Vagina (tissue), 2 donors: ENCODE measurements around the gene CYTIP. TPM values are rescaled to one million over a fixed set of nuclear protein-coding genes. Genes with fewer than 3 reads are reported as not detected.

Experiments
- DNase-seq, 2 donors: peaks; one replicate each; pipeline ENCODE4 v3.0.0-alpha.2; 2017; ENCODE audit errors: extremely low spot score in 2 of 2
- H3K27ac ChIP-seq: fragments of 200-600 bp; sonication (generic); one replicate; pipeline ENCODE4 v1.5.1; 2019
- H3K27me3 ChIP-seq: fragments of 200-600 bp; sonication (generic); one replicate; pipeline ENCODE4 v1.5.1; 2019
- H3K36me3 ChIP-seq, 2 donors: fragments of 200-600 bp; sonication (generic); one replicate each; pipeline ENCODE4 v1.5.1; 2017 to 2019
- H3K4me1 ChIP-seq: fragments of 200-600 bp; sonication (generic); one replicate; pipeline ENCODE4 v1.5.1; 2019
- H3K4me3 ChIP-seq, 2 donors: fragments of 200-600 bp; sonication (generic); 1 replicate in 1 of 2; 2 replicates in 1 of 2; pipeline ENCODE4 v1.5.1; 2016 to 2019
- H3K9me3 ChIP-seq: fragments of 200-600 bp; sonication (generic); one replicate; pipeline ENCODE4 v1.5.1; 2019
- POLR2A ChIP-seq, 2 donors: fragments of 450-650 bp; IDR thresholded peaks; one replicate each; pipeline ENCODE4 v1.6.1; 2017; ENCODE audit warnings: antibody characterized with exemption in 2 of 2, mild to moderate bottlenecking in 2 of 2, moderate library complexity in 2 of 2
- POLR2AphosphoS5 ChIP-seq, 2 donors: sonication (generic); formaldehyde crosslinking; IDR thresholded peaks; one replicate each; pipeline ENCODE4 v1.9.0; 2017; ENCODE audit warnings: antibody characterized with exemption in 2 of 2, mild to moderate bottlenecking in 2 of 2, low read depth in 1 of 2; ENCODE audit not compliant: insufficient read depth in 1 of 2
- intact Hi-C: fragments of 100-400 bp; cut with DNase I; formaldehyde crosslinking; loops from one replicate; pipeline ENCODE4 v1.15.1; 2023
- total RNA-seq: library from RNA; depleted of rRNA; stranded (reverse); fragments of >200 nt; gene quantifications from one replicate; pipeline ENCODE4 v1.2.3, GENCODE V29; 2016
- TF ChIP-seq, protein P1 (sequence below), 3 experiments: fragments of 450-650 bp in 2 of 3; fragments of 200-600 bp in 1 of 3; sonication (generic) in 1 of 3; IDR thresholded peaks; one replicate each; pipeline ENCODE4 v1.5.1; 2017 to 2019; ENCODE audit warnings: antibody characterized with exemption in 3 of 3, mild to moderate bottlenecking in 2 of 3, moderate library complexity in 2 of 3

Gene CYTIP
- total RNA-seq, 1 donor from 2014 or later: 12.5 TPM

DNA sequence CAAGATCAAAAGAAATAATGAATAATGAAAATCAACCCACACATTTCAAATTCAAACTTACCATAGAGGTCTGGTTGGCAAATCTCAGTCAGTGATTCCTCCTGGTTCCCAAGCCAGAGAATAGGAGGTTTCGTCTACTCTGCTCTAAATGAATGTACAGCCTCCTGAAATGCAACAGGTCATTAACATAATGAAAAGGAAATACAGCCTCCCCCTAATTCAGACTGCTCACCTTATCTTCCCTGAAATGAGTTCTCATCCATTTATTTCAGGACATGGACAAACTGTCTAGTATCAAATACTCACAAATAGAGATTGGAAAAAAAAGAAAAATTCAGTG is 43.4 kb upstream of the CYTIP start:
- no peaks in the 10 kb centered on the region for H3K9me3 ChIP-seq
- H3K4me1 ChIP-seq: no peaks in the 10 kb centered on the region
- TF ChIP-seq, protein P1, sequence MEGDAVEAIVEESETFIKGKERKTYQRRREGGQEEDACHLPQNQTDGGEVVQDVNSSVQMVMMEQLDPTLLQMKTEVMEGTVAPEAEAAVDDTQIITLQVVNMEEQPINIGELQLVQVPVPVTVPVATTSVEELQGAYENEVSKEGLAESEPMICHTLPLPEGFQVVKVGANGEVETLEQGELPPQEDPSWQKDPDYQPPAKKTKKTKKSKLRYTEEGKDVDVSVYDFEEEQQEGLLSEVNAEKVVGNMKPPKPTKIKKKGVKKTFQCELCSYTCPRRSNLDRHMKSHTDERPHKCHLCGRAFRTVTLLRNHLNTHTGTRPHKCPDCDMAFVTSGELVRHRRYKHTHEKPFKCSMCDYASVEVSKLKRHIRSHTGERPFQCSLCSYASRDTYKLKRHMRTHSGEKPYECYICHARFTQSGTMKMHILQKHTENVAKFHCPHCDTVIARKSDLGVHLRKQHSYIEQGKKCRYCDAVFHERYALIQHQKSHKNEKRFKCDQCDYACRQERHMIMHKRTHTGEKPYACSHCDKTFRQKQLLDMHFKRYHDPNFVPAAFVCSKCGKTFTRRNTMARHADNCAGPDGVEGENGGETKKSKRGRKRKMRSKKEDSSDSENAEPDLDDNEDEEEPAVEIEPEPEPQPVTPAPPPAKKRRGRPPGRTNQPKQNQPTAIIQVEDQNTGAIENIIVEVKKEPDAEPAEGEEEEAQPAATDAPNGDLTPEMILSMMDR (IDR thresholded peaks at IDR 0.05): no peak
- TF ChIP-seq POLR2AphosphoS5 (IDR thresholded peaks at IDR 0.05; ENCODE audit: insufficient read depth in 1 of 2, low read depth in 1 of 2) (no peak), POLR2A (IDR thresholded peaks at IDR 0.05) (no peak)
- no peak overlapping the region for H3K27ac ChIP-seq
- H3K4me3 ChIP-seq: no peak overlapping the region
- no peaks in the 10 kb centered on the region for H3K36me3 ChIP-seq
- intact Hi-C loops: no loop called here
- no peaks in the 10 kb centered on the region for H3K27me3 ChIP-seq
- no peak for DNase-seq

DNA sequence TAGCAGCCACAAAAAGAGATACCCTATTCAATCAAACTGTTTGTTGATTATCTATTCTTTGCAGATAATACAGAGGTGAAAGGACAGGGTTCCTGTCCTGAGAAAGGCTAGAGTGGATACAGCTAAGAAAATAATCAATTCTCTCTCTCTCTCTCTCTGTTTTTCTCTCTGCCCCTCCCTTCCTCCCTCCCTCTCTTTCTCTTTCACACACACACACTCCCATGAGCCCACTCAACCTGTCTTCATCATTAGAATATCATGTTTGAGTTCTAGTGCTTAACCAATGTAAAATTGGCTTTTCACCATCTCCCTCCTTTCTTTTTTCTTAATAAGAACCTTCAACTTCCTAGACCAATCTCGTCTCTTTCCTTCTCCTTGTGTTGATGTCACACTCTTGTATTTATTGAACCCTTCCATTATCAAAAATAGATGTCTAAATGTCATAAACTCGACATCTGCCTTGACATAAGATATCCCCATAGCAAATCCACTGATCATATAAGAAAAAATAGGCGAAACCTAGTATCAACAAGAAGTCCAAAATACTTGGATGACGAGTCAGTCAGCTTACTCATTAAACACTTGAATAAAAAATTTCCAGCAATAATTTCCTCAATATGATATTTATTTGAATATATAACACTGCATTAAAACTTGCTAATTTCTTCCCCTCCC is 42.8 kb upstream of the CYTIP start:
- Histone ChIP-seq H3K27ac (no peak overlapping the region), H3K4me1 (no peaks in the 10 kb centered on the region), H3K36me3 (no peaks in the 10 kb centered on the region), H3K27me3 (no peaks in the 10 kb centered on the region), H3K4me3 (no peak overlapping the region), H3K9me3 (no peaks in the 10 kb centered on the region)
- intact Hi-C loops: no loop called here
- DNase-seq: no peak
- TF ChIP-seq POLR2A (IDR thresholded peaks at IDR 0.05): no peak
- TF ChIP-seq, protein P1 (IDR thresholded peaks at IDR 0.05): no peak
- TF ChIP-seq POLR2AphosphoS5 (IDR thresholded peaks at IDR 0.05; ENCODE audit: insufficient read depth in 1 of 2, low read depth in 1 of 2): no peak

DNA sequence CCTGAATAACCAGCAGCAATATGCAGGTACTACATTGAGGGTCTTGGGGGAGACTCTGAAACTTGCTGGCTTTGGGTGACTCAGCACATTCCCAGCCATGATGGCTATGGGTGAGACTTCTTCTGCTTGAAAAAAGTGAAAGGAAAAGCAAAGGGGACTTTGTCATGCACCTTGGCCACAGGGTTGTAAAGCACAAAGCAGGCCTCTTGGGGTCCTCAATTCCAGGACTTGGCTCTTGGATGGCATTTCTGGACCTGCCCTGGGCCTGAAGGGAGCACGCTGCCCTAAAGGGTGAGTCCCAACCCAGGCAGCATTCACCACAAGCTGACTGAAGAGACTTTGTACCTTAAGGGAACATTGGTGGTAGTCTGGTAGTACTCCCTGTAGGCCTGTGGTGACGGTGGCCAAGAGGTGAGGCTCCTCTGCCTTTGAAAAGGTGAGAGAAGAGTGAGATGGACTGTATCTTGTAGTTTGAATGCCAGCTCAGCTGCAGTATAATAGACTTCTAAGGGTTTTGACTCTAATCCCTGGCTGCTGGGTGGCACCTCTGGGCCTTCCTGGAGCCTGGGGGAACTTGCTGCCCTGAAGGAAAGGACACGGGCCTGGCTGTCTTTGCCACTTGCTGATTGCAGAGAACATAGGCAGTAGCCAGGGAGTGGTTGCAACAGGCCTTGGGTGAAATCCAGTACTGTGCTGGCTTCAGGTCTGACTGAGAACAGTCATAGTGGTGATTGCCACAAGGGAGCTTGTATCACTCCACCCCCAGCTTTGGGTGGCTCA is 36.5 kb upstream of the CYTIP start:
- TF ChIP-seq POLR2AphosphoS5 (IDR thresholded peaks at IDR 0.05; ENCODE audit: insufficient read depth in 1 of 2, low read depth in 1 of 2) (no peak), POLR2A (IDR thresholded peaks at IDR 0.05) (no peak)
- TF ChIP-seq, protein P1 (IDR thresholded peaks at IDR 0.05): no peak
- Histone ChIP-seq H3K36me3 (no peaks in the 10 kb centered on the region), H3K4me3 (no peak overlapping the region), H3K27ac (no peak overlapping the region), H3K9me3 (no peaks in the 10 kb centered on the region), H3K4me1 (no peaks in the 10 kb centered on the region), H3K27me3 (no peaks in the 10 kb centered on the region)
- DNase-seq: no peak
- intact Hi-C loops: no loop called here

DNA sequence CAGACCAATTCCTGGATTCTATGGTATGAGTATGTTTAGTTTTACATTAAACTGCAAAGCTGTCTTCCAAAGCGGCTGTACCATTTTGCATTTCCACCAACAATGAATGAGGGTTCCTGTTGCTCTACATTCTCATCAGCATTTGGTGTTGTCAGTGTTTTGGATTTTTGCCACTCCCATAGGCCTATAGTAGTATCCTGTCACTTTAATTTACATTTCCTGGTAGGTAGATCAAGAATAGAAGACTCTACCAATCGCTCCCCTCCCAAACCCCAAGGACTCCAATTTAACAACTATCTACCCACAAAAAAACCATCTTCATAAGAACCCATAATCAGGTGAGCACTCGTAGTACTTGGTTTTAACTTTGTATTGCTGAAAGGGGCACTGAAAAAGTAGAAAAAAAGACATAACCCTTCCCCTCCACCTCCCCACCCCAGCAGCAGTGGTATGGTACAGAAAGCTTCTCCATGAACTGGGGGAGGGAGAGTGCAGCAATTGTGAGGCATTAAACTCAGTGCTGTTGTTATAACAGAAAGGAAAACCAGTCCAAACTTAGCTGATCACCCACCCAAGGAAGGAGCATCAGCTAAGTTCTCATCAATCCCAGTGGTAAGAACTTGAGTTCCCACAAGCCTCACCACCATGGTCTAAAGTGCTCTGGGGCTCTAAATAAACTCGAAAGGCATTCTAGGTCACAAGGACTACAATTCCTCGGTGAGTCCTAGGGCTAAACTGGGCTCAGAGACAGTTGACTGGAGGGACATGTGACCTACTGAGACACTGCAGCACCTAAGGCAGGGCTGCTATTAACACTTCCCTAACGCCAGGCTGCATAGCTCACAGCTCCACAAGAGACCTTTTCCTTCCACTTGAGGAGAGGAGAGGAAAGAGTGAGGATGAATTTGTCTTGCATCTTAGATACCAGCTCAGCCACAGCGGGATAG is 35.5 kb upstream of the CYTIP start:
- no peak overlapping the region for H3K27ac ChIP-seq
- H3K36me3 ChIP-seq: no peaks in the 10 kb centered on the region
- H3K9me3 ChIP-seq: no peaks in the 10 kb centered on the region
- H3K27me3 ChIP-seq: no peaks in the 10 kb centered on the region
- H3K4me3 ChIP-seq: no peak overlapping the region
- no peak for DNase-seq
- intact Hi-C loops: no loop called here
- no peaks in the 10 kb centered on the region for H3K4me1 ChIP-seq
- TF ChIP-seq POLR2AphosphoS5 (IDR thresholded peaks at IDR 0.05; ENCODE audit: insufficient read depth in 1 of 2, low read depth in 1 of 2) (no peak), POLR2A (IDR thresholded peaks at IDR 0.05) (no peak)
- TF ChIP-seq, protein P1 (IDR thresholded peaks at IDR 0.05): no peak
